Keratinocyte (primary cell): ENCODE results near the gene SLC25A21. TPM values are rescaled to one million over a fixed set of nuclear protein-coding genes. Genes with fewer than 3 reads are reported as not detected.

ENCODE experiments used
- DNase-seq: peaks from one replicate; pipeline ENCODE4 v3.0.0-alpha.2; 2011; ENCODE audit warnings: low read depth, missing footprints, low spot score
- FAIRE-seq: peaks from 2 replicates; lab custom pipeline; 2011; peaks lifted over from hg19 to GRCh38; lab: Jason Lieb, UNC
- H2AFZ ChIP-seq: 2 replicates; pipeline ENCODE4 v1.6.0; 2012; ENCODE audit warnings: low read length, control low read depth, inconsistent platforms; ENCODE audit not compliant: control insufficient read depth
- H3K27ac ChIP-seq: 2 replicates; pipeline ENCODE4 v1.5.1; 2011; ENCODE audit warnings: low read length; ENCODE audit not compliant: control insufficient read depth, insufficient read depth
- H3K27me3 ChIP-seq: 3 replicates; pipeline ENCODE4 v1.6.0; 2011; ENCODE audit warnings: low read length; ENCODE audit not compliant: control insufficient read depth, insufficient read depth; ENCODE audit errors: extremely low read depth
- H3K36me3 ChIP-seq, 2 experiments: 2 replicates in 1 of 2; 3 replicates in 1 of 2; pipeline ENCODE4 v1.5.1; 2011; ENCODE audit warnings: low read length in 2 of 2, mild to moderate bottlenecking in 1 of 2; ENCODE audit not compliant: control insufficient read depth in 2 of 2, insufficient read depth in 2 of 2; ENCODE audit errors: extremely low read depth in 1 of 2
- H3K4me1 ChIP-seq: 3 replicates; pipeline ENCODE4 v1.5.1; 2011; ENCODE audit warnings: low read length; ENCODE audit not compliant: control insufficient read depth, insufficient read depth; ENCODE audit errors: extremely low read depth
- H3K4me2 ChIP-seq: 3 replicates; pipeline ENCODE4 v1.6.0; 2011; ENCODE audit warnings: low read depth, low read length; ENCODE audit not compliant: control insufficient read depth, insufficient read depth; ENCODE audit errors: extremely low read depth
- H3K4me3 ChIP-seq, 3 experiments: fragments of 200-600 bp in 1 of 3; sonication (generic) in 1 of 3; 2 replicates in 2 of 3; 3 replicates in 1 of 3; pipeline ENCODE4 v1.5.1; 2011 to 2016; ENCODE audit warnings: low read length in 3 of 3, mild to moderate bottlenecking in 3 of 3, control low read depth in 2 of 3, inconsistent platforms in 1 of 3, low read depth in 1 of 3, mixed read lengths in 1 of 3, mixed run types in 1 of 3, moderate library complexity in 1 of 3; ENCODE audit not compliant: control insufficient read depth in 2 of 3, insufficient read depth in 2 of 3; ENCODE audit errors: extremely low read depth in 1 of 3
- H3K79me2 ChIP-seq: 2 replicates; pipeline ENCODE4 v1.6.0; 2012; ENCODE audit warnings: low read length; ENCODE audit not compliant: control insufficient read depth, insufficient read depth
- H3K9ac ChIP-seq: 3 replicates; pipeline ENCODE4 v1.6.0; 2011; ENCODE audit warnings: low read length; ENCODE audit not compliant: control insufficient read depth, insufficient read depth; ENCODE audit errors: extremely low read depth
- H3K9me1 ChIP-seq: 3 replicates; pipeline ENCODE4 v1.6.0; 2011; ENCODE audit warnings: low read length; ENCODE audit not compliant: control insufficient read depth, insufficient read depth; ENCODE audit errors: extremely low read depth
- H3K9me3 ChIP-seq: 2 replicates; pipeline ENCODE4 v1.5.1; 2012; ENCODE audit warnings: low read depth, low read length; ENCODE audit not compliant: control insufficient read depth
- H4K20me1 ChIP-seq: 3 replicates; pipeline ENCODE4 v1.6.0; 2011; ENCODE audit warnings: low read length; ENCODE audit not compliant: control insufficient read depth, insufficient read depth; ENCODE audit errors: extremely low read depth
- CTCF ChIP-seq, 3 experiments: IDR thresholded peaks in 1 of 3; conservative IDR thresholded peaks in 1 of 3; optimal IDR thresholded peaks in 1 of 3; 2 replicates in 2 of 3; 3 replicates in 1 of 3; pipeline versions ENCODE3 to v1.5.1; 2011; ENCODE audit warnings: low read length in 3 of 3, mild to moderate bottlenecking in 3 of 3, moderate library complexity in 2 of 3, control low read depth in 1 of 3, inconsistent platforms in 1 of 3; ENCODE audit not compliant: insufficient read depth in 2 of 3; ENCODE audit errors: extremely low read depth in 1 of 3
- EZH2 ChIP-seq: IDR thresholded peaks from one replicate; pipeline ENCODE4 v1.6.1; 2012; ENCODE audit warnings: inconsistent platforms, mild to moderate bottlenecking, low read length, moderate library complexity
- dilution Hi-C: fragments of 300-500 bp; cut with MboI; formaldehyde crosslinking; loops from one replicate; pipeline ENCODE4 v1.7.0; 2020; ENCODE audit warnings: low sequenced_read_pairs; ENCODE audit not compliant: extremely low pct_ligation_motif_present
- polyA plus RNA-seq, 5 experiments: library from polyadenylated mRNA; depleted of rRNA in 3 of 5; stranded (reverse) in 3 of 5; stranded (forward) in 1 of 5; unstranded in 1 of 5; fragments of >200 nt; gene quantifications; 1 replicate in 1 of 5; 2 replicates in 3 of 5; 3 replicates in 1 of 5; pipeline versions ENCODE4 v1.2.1 to v1.2.3, GENCODE V29; 2011 to 2012; ENCODE audit warnings: missing spikeins in 2 of 5, low read depth in 1 of 5, low replicate concordance in 1 of 5

Gene SLC25A21
- polyA plus RNA-seq, 1 donor (not counting 4 experiments of a cell fraction or from before 2014, with no cell fraction given) = 0.66 TPM

- H3K4me3 ChIP-seq = no peak overlapping the region
- no peaks in the 10 kb centered on the region for H3K27me3 ChIP-seq
- no peaks in the 10 kb centered on the region for H3K9me1 ChIP-seq
- DNase-seq (no peak), FAIRE-seq (no peak)
- no peak overlapping the region for H3K4me2 ChIP-seq
- H3K27ac ChIP-seq = no peak overlapping the region
- H3K79me2 ChIP-seq = no peaks in the 10 kb centered on the region
- no peak overlapping the region for H3K9ac ChIP-seq
- no peaks in the 10 kb centered on the region for H3K9me3 ChIP-seq
- H3K36me3 ChIP-seq = no peaks in the 10 kb centered on the region
- H2AFZ ChIP-seq = no peak overlapping the region
- H4K20me1 ChIP-seq = no peaks in the 10 kb centered on the region
- TF ChIP-seq CTCF (optimal IDR thresholded peaks at IDR 0.05 in 1 of 3, IDR thresholded peaks at IDR 0.05 in 1 of 3, conservative IDR thresholded peaks at IDR 0.05 in 1 of 3; ENCODE audit: extremely low read depth in 1 of 3, insufficient read depth in 2 of 3, low read length in 3 of 3) = no peak
- TF ChIP-seq EZH2 = no peak
- dilution Hi-C loops = no loop called here
- H3K4me1 ChIP-seq = peaks cover 2% of the 10 kb centered on the region
Measured at GRCh38 chr14:36797634-36798033, 374.8 kb downstream of the SLC25A21 start.

GRCh38 chr14:36791402-36791801 lies 381.0 kb downstream of the SLC25A21 start:
- Histone ChIP-seq H4K20me1 (no peaks in the 10 kb centered on the region), H3K27me3 (no peaks in the 10 kb centered on the region), H3K27ac (no peak overlapping the region), H3K79me2 (no peaks in the 10 kb centered on the region), H2AFZ (no peak overlapping the region), H3K9ac (no peak overlapping the region), H3K9me3 (no peaks in the 10 kb centered on the region), H3K4me1 (no peaks in the 10 kb centered on the region), H3K4me2 (no peak overlapping the region), H3K4me3 (no peak overlapping the region), H3K9me1 (no peaks in the 10 kb centered on the region), H3K36me3 (no peaks in the 10 kb centered on the region)
- dilution Hi-C loops = no loop called here
- FAIRE-seq (no peak), DNase-seq (no peak)
- no peak for TF ChIP-seq CTCF (optimal IDR thresholded peaks at IDR 0.05 in 1 of 3, IDR thresholded peaks at IDR 0.05 in 1 of 3, conservative IDR thresholded peaks at IDR 0.05 in 1 of 3; ENCODE audit: extremely low read depth in 1 of 3, insufficient read depth in 2 of 3, low read length in 3 of 3)
- no peak for TF ChIP-seq EZH2
